Iris pigment epithelial cell (primary cell): ENCODE data around the gene ISCA1.

ENCODE experiments used
- DNase-seq: peaks from one replicate; pipeline ENCODE4 v3.0.0-alpha.2; 2011; ENCODE audit warnings: low read depth

Gene ISCA1

DNA sequence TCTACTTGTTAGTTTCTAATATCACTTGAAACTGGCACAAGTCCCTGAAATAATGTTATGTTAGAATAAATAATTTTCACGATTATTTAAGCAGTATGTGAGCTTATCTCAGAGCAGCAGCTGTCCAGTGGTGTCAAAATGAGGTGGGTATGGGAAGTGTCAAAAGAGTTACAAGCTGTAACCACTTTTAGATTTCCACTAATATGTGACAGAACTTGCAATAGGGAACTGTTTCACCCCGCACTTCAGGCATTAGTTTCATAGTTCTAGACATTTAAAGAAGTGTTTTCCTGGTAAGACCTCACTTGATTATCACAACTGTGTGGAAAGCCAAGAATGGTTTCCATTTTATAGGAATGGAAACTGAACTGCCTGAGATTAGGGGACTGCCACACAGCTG is 2.9 kb upstream of the ISCA1 start:
- DNase-seq, result no peak

- peak; percentile 96 for DNase-seq
Measured at GRCh38 chr9:86282979-86283535, 719 bp upstream of the ISCA1 start.

- DNase-seq, result no peak
Measured at GRCh38 chr9:86281593-86282076, 703 bp downstream of the ISCA1 start.

DNA sequence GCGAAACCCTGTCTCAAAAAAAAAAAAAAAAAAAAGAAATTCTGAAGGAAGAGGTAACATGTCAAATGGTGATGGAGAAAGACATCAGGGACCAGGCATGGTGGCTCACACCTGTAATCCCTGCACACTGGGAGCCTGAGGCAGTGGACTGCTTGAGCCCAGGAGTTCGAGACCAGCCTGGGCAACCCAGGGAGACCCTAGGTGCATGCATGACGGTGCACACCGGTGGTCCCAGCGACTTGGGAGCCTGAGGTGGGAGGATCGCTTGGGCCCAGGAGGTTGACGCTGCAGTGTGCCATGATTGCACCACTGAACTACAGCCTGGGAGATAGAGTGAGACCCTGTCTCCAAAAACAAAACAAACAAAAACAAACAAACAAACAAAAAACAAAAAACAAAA is 1.8 kb downstream of the ISCA1 start:
- DNase-seq, result no peak

- DNase-seq, result peak; percentile 46
Measured at GRCh38 chr9:86279839-86280238, 2.5 kb downstream of the ISCA1 start.

- no peak for DNase-seq
Measured at GRCh38 chr9:86277072-86277471, 5.3 kb downstream of the ISCA1 start.

GRCh38 chr9:86275962-86276361 is 6.4 kb downstream of the ISCA1 start:
- peak; percentile 28 for DNase-seq

DNA sequence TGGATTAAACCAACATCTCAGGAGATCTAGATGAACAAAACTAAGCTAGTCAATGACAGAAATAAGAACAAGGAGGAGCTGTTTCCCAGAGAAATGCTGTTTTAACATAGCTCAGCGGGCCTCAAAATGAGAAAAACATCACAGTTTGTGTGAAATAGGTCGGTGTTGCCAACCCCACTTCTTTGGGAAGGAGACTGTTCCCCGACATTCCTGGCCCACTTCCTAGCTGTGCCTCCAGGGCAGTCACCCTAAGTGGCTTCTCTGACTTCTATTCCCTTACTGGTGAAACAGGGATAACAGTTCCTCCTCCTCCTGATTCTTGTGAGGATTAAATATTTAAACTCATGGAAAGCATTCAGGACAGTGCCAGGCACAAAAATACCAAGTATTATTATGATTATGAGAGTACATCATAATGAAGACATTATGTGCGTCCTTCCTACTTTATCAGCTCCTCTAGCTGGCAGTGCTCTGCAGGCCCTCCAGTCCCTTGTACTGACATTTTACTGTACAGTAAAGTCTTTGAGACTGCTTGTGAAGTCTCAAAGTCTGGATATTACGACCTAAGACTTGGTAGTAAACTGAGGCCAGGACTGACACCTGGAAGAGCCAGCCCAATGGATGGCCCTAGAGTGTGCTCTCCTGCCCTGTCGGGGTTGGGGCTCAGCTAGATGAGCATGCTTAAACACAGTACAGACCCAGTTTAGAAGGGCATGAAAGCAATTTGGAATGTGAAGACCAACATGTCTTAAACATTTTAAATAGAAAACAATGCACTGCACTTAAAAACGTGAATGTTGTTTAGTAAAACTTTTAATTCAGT is 7.3 kb downstream of the ISCA1 start:
- DNase-seq, result no peak

DNA sequence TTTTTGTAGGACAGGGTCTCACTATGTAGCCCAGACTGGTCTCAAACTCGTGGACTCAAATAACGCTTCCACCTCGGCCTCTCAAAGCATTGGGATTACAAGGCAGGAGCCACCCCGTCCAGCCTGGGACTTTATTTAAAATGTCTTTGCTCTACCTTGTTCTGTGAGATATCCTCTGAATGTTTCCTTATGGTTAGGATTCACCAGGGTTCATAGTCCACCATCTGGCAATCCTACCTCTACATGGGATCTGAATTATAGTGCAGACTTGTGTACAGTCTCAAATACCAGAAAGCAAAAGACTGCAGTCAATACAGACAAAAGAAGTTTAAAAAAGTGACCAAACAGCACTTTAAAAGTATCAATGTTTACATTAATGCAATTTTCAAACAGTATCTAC is 10.1 kb downstream of the ISCA1 start:
- DNase-seq, result no peak

DNA sequence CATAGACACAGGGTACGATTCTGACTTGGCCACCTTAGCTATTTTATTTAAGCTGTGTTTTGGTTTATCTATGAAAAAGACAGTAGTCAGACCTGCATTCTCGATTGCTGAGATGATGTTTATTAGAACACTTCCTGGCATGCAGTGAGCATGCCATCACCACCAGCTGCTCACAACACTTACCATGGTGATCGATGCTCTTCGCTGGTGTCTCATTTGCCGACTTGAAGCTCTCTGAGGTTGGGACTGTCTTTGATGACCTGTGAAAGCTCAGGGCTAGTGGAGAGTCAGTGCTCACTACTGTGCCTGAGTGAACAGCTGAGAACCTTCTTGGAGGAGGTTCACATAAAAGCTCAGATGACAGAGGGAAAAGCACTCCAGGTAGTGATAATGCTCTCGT is 18.5 kb downstream of the ISCA1 start:
- DNase-seq, result peak; percentile 18

- no peak for DNase-seq
Measured at GRCh38 chr9:86262492-86262891, 19.8 kb downstream of the ISCA1 start.

GRCh38 chr9:86259557-86259956 is 22.8 kb downstream of the ISCA1 start, which contains the start of gene C9orf153:
Gene C9orf153 (minus strand): TSS chr9:86259657. CDS start chr9:86229603, 30,054 bp downstream.
- no peak for DNase-seq

DNA sequence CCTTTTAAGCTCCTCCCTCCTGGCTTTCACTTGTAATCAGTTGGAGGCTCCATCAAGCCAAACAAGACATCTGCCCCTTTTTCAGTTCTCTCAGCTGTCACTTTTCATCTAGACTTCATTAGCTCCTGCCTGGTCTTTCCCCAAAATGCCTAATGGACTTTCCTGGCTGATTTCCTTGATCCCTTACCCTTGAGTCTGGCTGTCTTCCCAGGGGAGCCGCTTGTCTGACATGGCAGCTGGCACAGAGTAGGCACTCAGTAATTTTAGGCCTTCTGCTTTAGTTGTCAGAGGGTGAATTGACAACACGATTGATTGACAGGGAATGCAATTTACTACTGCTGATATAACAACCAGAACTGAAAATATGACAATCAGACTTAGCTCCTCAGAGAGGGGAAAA is 24.9 kb downstream of the ISCA1 start:
- no peak for DNase-seq

- no peak for DNase-seq
Measured at GRCh38 chr9:86256653-86257052, 25.7 kb downstream of the ISCA1 start.

GRCh38 chr9:86253577-86253976 is 28.8 kb downstream of the ISCA1 start:
- DNase-seq, result no peak

- DNase-seq, result no peak
Measured at GRCh38 chr9:86252870-86253269, 29.5 kb downstream of the ISCA1 start.

- DNase-seq, result no peak
Measured at GRCh38 chr9:86250123-86250522, 32.2 kb downstream of the ISCA1 start.

GRCh38 chr9:86248746-86249145 is 33.6 kb downstream of the ISCA1 start:
- no peak for DNase-seq

DNA sequence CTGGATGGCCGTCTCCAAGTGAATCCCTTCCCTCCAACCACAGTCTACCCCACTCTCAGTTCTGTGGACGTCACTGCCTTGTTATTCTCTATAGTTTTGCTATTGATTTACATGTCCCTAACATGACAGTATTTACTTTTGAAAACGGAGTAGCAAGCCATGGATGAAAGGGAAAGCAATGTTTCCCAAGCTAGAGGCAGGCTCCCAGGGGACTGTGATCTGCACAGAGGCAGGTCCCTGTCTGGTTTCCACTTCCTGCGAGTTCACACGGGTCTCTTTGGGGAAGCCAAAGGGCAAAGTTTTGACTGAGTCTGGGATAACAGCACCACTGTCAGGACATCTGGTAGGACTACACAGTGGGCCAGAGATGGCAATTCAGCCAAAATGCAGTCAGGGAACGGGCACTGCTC is 35.6 kb downstream of the ISCA1 start:
- DNase-seq, result no peak

DNA sequence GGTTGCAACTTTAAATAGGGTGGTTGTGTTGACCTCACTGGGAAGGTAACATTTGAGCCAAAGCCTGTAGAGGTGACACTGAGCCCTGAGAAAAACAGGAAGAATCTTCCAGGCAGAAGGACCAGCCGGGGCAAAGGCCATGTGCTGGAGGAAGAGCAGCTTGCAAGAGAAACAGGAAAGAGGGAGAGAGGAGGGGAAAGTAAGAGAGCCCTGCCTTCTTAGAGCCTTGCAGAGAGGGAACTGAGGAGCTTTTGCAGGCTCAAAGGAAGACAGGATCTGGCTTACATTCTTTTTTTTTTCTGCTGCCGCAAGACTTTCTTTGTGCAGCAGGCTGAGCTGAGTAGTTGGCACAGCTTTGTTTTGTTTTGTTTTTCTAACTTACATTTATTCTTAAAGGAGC is 40.3 kb downstream of the ISCA1 start:
- no peak for DNase-seq

GRCh38 chr9:86241216-86241615 is 41.1 kb downstream of the ISCA1 start:
- peak; percentile 66 for DNase-seq

DNA sequence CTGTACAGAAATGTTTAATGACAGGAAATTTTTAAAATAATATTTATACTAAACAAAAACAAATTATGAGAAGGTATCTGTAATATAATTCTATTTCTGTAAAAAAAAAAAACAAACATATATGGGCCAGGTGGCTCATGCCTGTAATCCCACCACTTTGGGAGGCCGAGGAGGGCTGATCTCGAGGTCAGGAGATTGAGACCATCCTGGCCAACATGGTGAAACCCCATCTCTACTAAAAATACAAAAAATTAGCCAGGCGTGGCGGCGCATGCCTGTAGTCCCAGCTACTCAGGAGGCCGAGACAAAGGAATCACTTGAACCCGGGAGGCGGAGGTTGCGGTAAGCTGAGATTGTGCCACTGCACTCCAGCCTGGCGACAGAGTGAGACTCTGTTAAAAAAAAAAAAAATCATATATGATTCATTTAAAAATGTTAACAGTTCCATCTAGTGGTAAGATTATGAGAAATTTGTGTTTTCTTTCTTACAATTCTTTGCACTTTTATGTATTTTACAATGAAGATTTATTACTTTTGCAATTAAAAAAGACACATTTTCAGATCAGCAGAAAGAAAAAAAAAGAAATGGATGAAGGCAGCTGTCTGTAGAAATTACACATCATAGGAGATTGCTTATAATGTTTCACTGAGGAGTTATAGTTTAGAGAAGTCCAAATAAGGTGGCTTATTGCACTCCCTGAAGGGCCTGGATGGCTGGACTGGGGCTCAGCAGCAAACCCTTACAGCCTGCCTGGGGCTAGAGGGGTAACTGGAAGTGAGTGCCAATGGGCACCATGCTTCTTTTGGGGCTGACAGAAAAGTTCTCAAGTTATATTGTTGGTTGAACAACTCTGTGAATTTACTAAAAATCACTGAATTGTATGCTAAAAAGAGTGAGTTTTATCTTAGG is 43.2 kb downstream of the ISCA1 start:
- no peak for DNase-seq

DNA sequence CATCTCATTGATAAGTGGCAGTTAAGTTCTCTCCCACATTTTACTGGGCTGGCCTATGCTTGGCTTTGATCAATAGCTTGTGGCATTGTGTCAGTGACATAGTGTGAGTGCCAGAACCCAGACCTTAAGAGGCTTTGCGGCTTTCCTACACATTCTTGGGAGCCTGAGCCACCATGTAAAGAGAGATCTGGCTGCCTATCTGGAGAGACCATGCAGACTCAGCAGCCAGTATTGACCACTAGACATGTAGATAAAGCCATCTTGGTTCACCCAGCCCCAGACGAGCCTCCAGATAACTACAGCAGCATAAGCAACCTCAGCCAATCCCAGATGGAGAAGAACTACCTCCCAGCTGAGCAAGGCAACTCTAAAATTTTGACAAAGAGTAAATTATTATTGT is 51.5 kb downstream of the ISCA1 start:
- no peak for DNase-seq
